ENCODE data around the gene RNF126.

RNF126 gene

DNA sequence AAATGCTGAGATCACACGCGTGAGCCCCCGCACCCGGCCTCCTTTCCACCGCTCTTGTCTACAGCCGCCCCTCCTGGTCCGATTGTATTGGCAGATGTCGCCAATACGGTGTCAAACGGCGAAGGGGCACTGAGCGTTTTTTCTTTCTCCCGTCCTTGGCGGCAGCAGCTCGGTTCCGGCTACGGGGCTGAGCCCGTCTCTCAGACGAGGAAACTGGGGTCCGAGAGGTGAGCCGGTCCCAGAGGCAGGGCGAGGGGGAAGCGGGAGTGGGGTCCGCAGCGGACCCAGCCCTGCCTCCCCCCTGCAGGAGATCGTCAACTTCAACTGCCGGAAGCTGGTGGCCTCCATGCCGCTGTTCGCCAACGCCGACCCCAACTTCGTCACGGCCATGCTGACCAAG lies 50.1 kb downstream of the RNF126 start:
- Histone ChIP-seq H3K4me2 (ENCODE audit: insufficient read depth, low read length) (no peak overlapping the region), H3K9ac (ENCODE audit: low read depth, low read length) (no peak overlapping the region), H3K27me3 (ENCODE audit: insufficient read depth, low read length, poor library complexity) (no peaks in the 10 kb centered on the region), H3K27ac (ENCODE audit: low read length) (no peak overlapping the region), H3K79me2 (ENCODE audit: insufficient read depth, low read length) (no peaks in the 10 kb centered on the region), H2AFZ (ENCODE audit: low read depth, low read length) (no peak overlapping the region), H3K4me3 (ENCODE audit: low read depth in 1 of 2, low read length in 2 of 2) (no peak overlapping the region), H3K9me3 (ENCODE audit: insufficient read depth, low read length, severe bottlenecking) (no peaks in the 10 kb centered on the region), H4K20me1 (ENCODE audit: insufficient read depth, low read length) (peaks cover 3% of the 10 kb centered on the region; the same call in 1 of the 2 replicates), H3K4me1 (ENCODE audit: insufficient read depth, low read length) (peaks cover 24% of the 10 kb centered on the region), H3K36me3 (ENCODE audit: insufficient read depth, low read length) (peaks cover 27% of the 10 kb centered on the region)
- ATAC-seq (ENCODE audit: insufficient read depth, low read depth) (no peak), DNase-seq (no peak)
- no peak for TF ChIP-seq CTCF (IDR thresholded peaks at IDR 0.05; ENCODE audit: borderline replicate concordance, extremely low read depth, low read length, poor library complexity, severe bottlenecking)
- TF ChIP-seq EZH2 (IDR thresholded peaks at IDR 0.05; ENCODE audit: borderline replicate concordance, low read depth, low read length, severe bottlenecking), result no peak

DNA sequence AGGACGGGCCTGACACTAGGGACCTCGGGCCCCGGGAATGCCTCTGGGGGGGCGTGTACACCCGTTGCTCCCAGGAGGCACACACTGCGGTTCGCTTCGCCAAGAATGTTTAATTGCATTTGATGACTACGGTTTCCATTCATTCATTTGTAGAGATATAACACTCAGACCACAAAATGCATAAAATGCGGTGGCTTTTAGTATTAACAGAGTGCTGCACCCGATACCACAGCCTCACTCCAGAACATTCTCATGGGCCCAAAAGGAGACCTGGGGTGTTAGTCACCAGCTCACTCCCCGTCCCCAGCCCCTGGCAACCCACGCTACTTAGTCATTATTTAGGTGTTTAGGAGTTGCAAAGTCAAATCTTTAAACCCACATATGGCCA lies 51.5 kb downstream of the RNF126 start:
- DNase-seq (no peak), ATAC-seq (ENCODE audit: insufficient read depth, low read depth) (no peak)
- Histone ChIP-seq H3K9me3 (ENCODE audit: insufficient read depth, low read length, severe bottlenecking) (no peaks in the 10 kb centered on the region), H3K27me3 (ENCODE audit: insufficient read depth, low read length, poor library complexity) (no peaks in the 10 kb centered on the region), H3K4me2 (ENCODE audit: insufficient read depth, low read length) (peak overlapping the region; percentile 73), H3K4me1 (ENCODE audit: insufficient read depth, low read length) (peaks cover 24% of the 10 kb centered on the region), H3K4me3 (ENCODE audit: low read depth in 1 of 2, low read length in 2 of 2) (peak overlapping the region in 1 of 2 experiments; percentile 54; a peak in 3 of 4 replicates), H3K79me2 (ENCODE audit: insufficient read depth, low read length) (no peaks in the 10 kb centered on the region), H3K9ac (ENCODE audit: low read depth, low read length) (peak overlapping the region; percentile 53), H2AFZ (ENCODE audit: low read depth, low read length) (peak overlapping the region; percentile 74), H3K36me3 (ENCODE audit: insufficient read depth, low read length) (peaks cover 19% of the 10 kb centered on the region), H4K20me1 (ENCODE audit: insufficient read depth, low read length) (0 out of 2 replicates have a peak, but pooled peaks cover 3% of the 10 kb centered on the region), H3K27ac (ENCODE audit: low read length) (peak overlapping the region; percentile 82)
- no peak for TF ChIP-seq CTCF (IDR thresholded peaks at IDR 0.05; ENCODE audit: borderline replicate concordance, extremely low read depth, low read length, poor library complexity, severe bottlenecking)
- no peak for TF ChIP-seq EZH2 (IDR thresholded peaks at IDR 0.05; ENCODE audit: borderline replicate concordance, low read depth, low read length, severe bottlenecking)

DNA sequence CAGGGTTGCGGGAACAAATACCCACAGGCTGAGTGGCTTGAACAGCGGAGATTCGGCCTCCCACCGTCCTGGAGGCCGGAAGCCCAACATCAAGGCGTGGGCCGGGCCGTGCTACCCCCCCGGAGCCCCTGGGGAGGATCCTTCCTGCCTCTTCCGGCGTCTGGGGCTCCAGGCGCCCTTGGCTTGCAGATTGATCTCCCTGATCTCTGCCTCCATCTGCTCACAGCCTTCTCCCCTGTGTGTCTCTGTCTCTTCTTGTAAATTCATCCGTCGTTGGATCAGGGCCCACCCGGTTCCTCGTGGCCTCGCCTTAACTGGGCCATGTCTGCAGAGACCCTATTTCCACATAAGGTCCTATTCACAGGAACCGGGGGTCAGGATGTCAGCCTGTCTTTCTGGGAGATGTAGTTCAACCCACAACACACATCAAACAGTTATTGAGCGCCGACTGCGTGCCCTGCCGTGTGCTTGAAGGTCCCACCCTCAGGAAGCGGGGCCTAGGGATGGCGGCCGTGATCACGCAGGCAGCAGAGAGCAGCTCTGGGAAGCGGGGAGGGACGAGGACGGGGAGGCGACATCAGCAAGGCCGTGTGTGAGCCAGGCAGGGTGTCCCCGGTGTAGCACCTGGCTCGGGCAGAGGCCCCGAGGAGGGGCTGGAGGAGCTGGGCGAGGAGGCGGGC lies 52.1 kb downstream of the RNF126 start:
- DNase-seq (peak; percentile 79), ATAC-seq (ENCODE audit: insufficient read depth, low read depth) (peak; percentile 81)
- peak overlapping the region; percentile 0 to 54; a peak in 3 of 4 replicates for H3K4me3 ChIP-seq (ENCODE audit: low read depth in 1 of 2, low read length in 2 of 2)
- H4K20me1 ChIP-seq (ENCODE audit: insufficient read depth, low read length), result 0 out of 2 replicates have a peak, but pooled peaks cover 3% of the 10 kb centered on the region
- no peak for TF ChIP-seq CTCF (IDR thresholded peaks at IDR 0.05; ENCODE audit: borderline replicate concordance, extremely low read depth, low read length, poor library complexity, severe bottlenecking)
- no peak for TF ChIP-seq EZH2 (IDR thresholded peaks at IDR 0.05; ENCODE audit: borderline replicate concordance, low read depth, low read length, severe bottlenecking)
- no peaks in the 10 kb centered on the region for H3K27me3 ChIP-seq (ENCODE audit: insufficient read depth, low read length, poor library complexity)
- H2AFZ ChIP-seq (ENCODE audit: low read depth, low read length), result peak overlapping the region; percentile 74
- peaks cover 24% of the 10 kb centered on the region for H3K4me1 ChIP-seq (ENCODE audit: insufficient read depth, low read length)
- H3K79me2 ChIP-seq (ENCODE audit: insufficient read depth, low read length), result no peaks in the 10 kb centered on the region
- H3K9me3 ChIP-seq (ENCODE audit: insufficient read depth, low read length, severe bottlenecking), result no peaks in the 10 kb centered on the region
- H3K36me3 ChIP-seq (ENCODE audit: insufficient read depth, low read length), result peaks cover 19% of the 10 kb centered on the region
- peak overlapping the region; percentile 53 for H3K9ac ChIP-seq (ENCODE audit: low read depth, low read length)
- H3K4me2 ChIP-seq (ENCODE audit: insufficient read depth, low read length), result peak overlapping the region; percentile 73
- H3K27ac ChIP-seq (ENCODE audit: low read length), result peak overlapping the region; percentile 82
